ENCODE results near the gene MFSD1. TPM values are rescaled to one million over a fixed set of nuclear protein-coding genes. Genes with fewer than 3 reads are reported as not detected.

MFSD1 gene
- total RNA-seq, 1 donor = 142 TPM

- peak; percentile 13 for DNase-seq (ENCODE audit: low read depth)
- TF ChIP-seq, protein P1, sequence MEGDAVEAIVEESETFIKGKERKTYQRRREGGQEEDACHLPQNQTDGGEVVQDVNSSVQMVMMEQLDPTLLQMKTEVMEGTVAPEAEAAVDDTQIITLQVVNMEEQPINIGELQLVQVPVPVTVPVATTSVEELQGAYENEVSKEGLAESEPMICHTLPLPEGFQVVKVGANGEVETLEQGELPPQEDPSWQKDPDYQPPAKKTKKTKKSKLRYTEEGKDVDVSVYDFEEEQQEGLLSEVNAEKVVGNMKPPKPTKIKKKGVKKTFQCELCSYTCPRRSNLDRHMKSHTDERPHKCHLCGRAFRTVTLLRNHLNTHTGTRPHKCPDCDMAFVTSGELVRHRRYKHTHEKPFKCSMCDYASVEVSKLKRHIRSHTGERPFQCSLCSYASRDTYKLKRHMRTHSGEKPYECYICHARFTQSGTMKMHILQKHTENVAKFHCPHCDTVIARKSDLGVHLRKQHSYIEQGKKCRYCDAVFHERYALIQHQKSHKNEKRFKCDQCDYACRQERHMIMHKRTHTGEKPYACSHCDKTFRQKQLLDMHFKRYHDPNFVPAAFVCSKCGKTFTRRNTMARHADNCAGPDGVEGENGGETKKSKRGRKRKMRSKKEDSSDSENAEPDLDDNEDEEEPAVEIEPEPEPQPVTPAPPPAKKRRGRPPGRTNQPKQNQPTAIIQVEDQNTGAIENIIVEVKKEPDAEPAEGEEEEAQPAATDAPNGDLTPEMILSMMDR (IDR thresholded peaks at IDR 0.05; ENCODE audit: insufficient read depth, low read depth, low read length) = no peak
- no peak overlapping the region for H3K4me3 ChIP-seq (ENCODE audit: low read depth, low read length)
These were observed 6.8 kb downstream of the MFSD1 start for GRCh38 chr3:158808697-158809096.

DNA sequence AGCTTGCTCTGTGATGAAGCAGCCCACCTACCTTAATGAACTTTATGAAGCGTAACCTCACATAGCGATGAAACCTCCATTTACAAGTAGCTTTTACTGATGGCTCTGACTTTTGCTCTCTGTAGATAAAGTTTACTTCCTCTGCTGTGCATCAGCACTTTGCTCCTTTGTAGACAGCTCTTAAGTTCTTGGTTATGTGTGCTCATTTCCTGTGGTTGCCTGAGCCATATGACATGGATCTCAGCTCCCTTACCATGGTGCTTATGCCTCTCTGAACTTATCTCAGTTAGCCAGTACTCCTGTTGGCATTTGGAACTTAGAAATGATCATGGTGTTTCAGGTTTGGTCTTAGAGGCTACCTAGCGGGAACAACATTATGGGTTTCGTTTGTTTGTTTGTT, 7.8 kb downstream of the MFSD1 start:
- TF ChIP-seq, protein P1 (IDR thresholded peaks at IDR 0.05; ENCODE audit: insufficient read depth, low read depth, low read length) = no peak
- no peak for DNase-seq (ENCODE audit: low read depth)
- H3K4me3 ChIP-seq (ENCODE audit: low read depth, low read length) = no peak overlapping the region

GRCh38 chr3:158810823-158811724, 9.2 kb downstream of the MFSD1 start:
- no peak for DNase-seq (ENCODE audit: low read depth)
- no peak overlapping the region for H3K4me3 ChIP-seq (ENCODE audit: low read depth, low read length)
- TF ChIP-seq, protein P1 (IDR thresholded peaks at IDR 0.05; ENCODE audit: insufficient read depth, low read depth, low read length) = no peak

DNA sequence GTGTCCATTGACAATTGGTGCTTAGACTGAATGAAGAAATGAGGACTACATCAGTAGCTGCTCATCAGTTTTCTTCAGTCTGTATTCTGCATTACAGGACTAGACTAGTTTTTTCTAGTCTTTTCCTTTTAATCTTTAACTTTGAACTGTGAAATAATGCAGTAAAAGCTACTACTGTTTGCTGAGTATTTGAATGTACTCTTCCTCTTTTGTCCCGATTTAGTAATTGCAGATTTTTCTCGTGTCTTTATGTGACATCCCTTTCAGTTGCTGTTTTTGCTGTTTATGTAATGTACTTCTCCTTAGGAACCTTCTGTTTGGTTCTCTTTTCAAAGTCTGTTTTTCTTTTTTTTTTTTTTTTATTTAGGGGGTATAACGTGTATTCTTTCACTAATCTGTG, 17.4 kb downstream of the MFSD1 start:
- DNase-seq (ENCODE audit: low read depth) = no peak
- TF ChIP-seq, protein P1 (IDR thresholded peaks at IDR 0.05; ENCODE audit: insufficient read depth, low read depth, low read length) = no peak
- H3K4me3 ChIP-seq (ENCODE audit: low read depth, low read length) = no peak overlapping the region

DNA sequence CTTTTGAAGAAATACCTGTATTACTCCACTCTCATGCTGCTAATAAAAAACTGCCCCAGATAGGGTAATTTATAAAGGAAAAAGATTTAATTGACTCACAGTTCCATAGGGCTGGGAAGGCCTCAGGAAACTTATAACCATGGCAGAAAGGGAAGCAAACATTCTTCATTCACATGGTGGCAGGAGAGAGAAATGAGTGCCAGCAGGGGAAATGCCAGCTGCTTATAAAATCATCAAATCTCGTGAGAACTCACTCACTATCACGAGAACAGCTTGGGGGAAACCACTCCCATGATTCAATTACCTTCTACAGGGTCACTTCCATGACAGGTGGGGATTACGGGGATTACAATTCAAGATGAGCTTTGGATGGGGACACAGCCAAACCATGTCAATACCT, 18.7 kb downstream of the MFSD1 start:
- no peak for DNase-seq (ENCODE audit: low read depth)
- no peak overlapping the region for H3K4me3 ChIP-seq (ENCODE audit: low read depth, low read length)
- TF ChIP-seq, protein P1 (IDR thresholded peaks at IDR 0.05; ENCODE audit: insufficient read depth, low read depth, low read length) = no peak

- TF ChIP-seq, protein P1 (IDR thresholded peaks at IDR 0.05; ENCODE audit: insufficient read depth, low read depth, low read length) = no peak
These were observed 20.0 kb downstream of the MFSD1 start for GRCh38 chr3:158821847-158822246.

More at GRCh38 chr3:158821847-158822246, 20.0 kb downstream of the MFSD1 start:
- DNase-seq (ENCODE audit: low read depth) = no peak
- H3K4me3 ChIP-seq (ENCODE audit: low read depth, low read length) = no peak overlapping the region
